GM12891 (cell line): ENCODE data around the gene BCDIN3D.

Source experiments
- POLR2AphosphoS5 ChIP-seq: IDR thresholded peaks from 2 replicates; pipeline ENCODE4 v1.6.1; 2011; ENCODE audit warnings: low read depth, low read length, control low read depth
- TAF1 ChIP-seq: IDR thresholded peaks from 2 replicates; pipeline ENCODE4 v1.6.1; 2011; ENCODE audit warnings: low read depth, low read length, control low read depth

GRCh38 chr12:49797449-49797776 lies 45.5 kb downstream of the BCDIN3D start:
- no peak for TF ChIP-seq POLR2AphosphoS5
- no peak for TF ChIP-seq TAF1
